K562 (cell line): ENCODE data around the gene PCDH9. TPM values are rescaled to one million over a fixed set of nuclear protein-coding genes. Genes with fewer than 3 reads are reported as not detected.

Source experiments
- ATAC-seq: fragments of 200-7000 bp; cut with Tn5 transposase; 3 replicates; pipeline ENCODE4 v1.9.1; 2020; ENCODE audit warnings: moderate library complexity
- BruUV-seq: library from RNA; stranded (reverse); fragments of 400-500 nt; replicated peaks from 2 replicates; lab custom pipeline; 2021; lab: Mats Ljungman, UMichigan
- CTCF ChIA-PET: fragments of 300-600 bp; formaldehyde crosslinking; extraction: SDS; loops from one replicate; lab custom pipeline; 2021; ENCODE audit warnings: low intra/inter-chr PET ratio; lab: Yijun Ruan, JAX
- POLR2A ChIA-PET: fragments of 300-600, 350-650 bp; sonication (Branson Sonifier 250); formaldehyde crosslinking; extraction: SDS; loops from one replicate; lab custom pipeline; 2021; ENCODE audit warnings: antibody characterized with exemption, inconsistent platforms; lab: Yijun Ruan, JAX
- DNase-seq, 4 experiments: peaks; one replicate each; pipeline versions ENCODE4 v3.0.0 to v3.0.0-alpha.2; 2011 to 2018; ENCODE audit warnings: low spot score in 3 of 4, mixed read lengths in 3 of 4; ENCODE audit errors: extremely low read depth in 1 of 4
- FAIRE-seq: peaks from 2 replicates; lab custom pipeline; 2011; peaks lifted over from hg19 to GRCh38; lab: Jason Lieb, UNC
- H2AFZ ChIP-seq: 2 replicates; pipeline ENCODE4 v1.6.0; 2011; ENCODE audit warnings: low read depth, low read length, control low read depth, inconsistent platforms
- H3K27ac ChIP-seq: fragments of 200-600 bp; 3 replicates; pipeline ENCODE4 v1.8.0; 2011; ENCODE audit warnings: low read depth, mild to moderate bottlenecking, control low read depth, inconsistent platforms, low read length, moderate library complexity, mixed read lengths; ENCODE audit errors: extremely low read depth
- H3K27me3 ChIP-seq, 2 experiments: fragments of 300-600 bp in 1 of 2; 2 replicates in 1 of 2; 3 replicates in 1 of 2; pipeline versions ENCODE4 v1.6.0 to v1.8.0; 2011; ENCODE audit warnings: inconsistent platforms in 2 of 2, low read length in 2 of 2, mild to moderate bottlenecking in 1 of 2, mixed read lengths in 1 of 2, moderate library complexity in 1 of 2; ENCODE audit not compliant: control insufficient read depth in 2 of 2, insufficient read depth in 2 of 2
- H3K36me3 ChIP-seq: fragments of 300-600 bp; 3 replicates; pipeline ENCODE4 v1.8.0; 2011; ENCODE audit warnings: mild to moderate bottlenecking, low read length, inconsistent platforms; ENCODE audit not compliant: control insufficient read depth, insufficient read depth
- H3K4me1 ChIP-seq, 2 experiments: fragments of 200-600 bp in 1 of 2; replicated peaks in 1 of 2; 2 replicates in 1 of 2; 3 replicates in 1 of 2; pipeline versions ENCODE4 v1.5.1 to v1.8.0; 2011; ENCODE audit warnings: inconsistent platforms in 2 of 2, low read length in 2 of 2, mild to moderate bottlenecking in 1 of 2, mixed read lengths in 1 of 2, moderate library complexity in 1 of 2; ENCODE audit not compliant: control insufficient read depth in 2 of 2, insufficient read depth in 2 of 2
- H3K4me2 ChIP-seq: 2 replicates; pipeline ENCODE4 v1.6.1; 2011; ENCODE audit warnings: low read length, control low read depth, inconsistent platforms, mixed read lengths; ENCODE audit not compliant: insufficient read depth
- H3K4me3 ChIP-seq: fragments of 200-600 bp; sonication (generic), shearing (Covaris generic); 2 replicates; pipeline ENCODE4 v1.5.1; 2016; ENCODE audit warnings: control low read depth, inconsistent platforms
- H3K79me2 ChIP-seq: fragments of 200-600 bp; 3 replicates; pipeline ENCODE4 v1.8.0; 2011; ENCODE audit warnings: low read length, inconsistent platforms; ENCODE audit not compliant: control insufficient read depth, insufficient read depth
- H3K9ac ChIP-seq, 2 experiments: 2 replicates each; pipeline versions ENCODE4 v1.6.0 to v1.6.1; 2011; ENCODE audit warnings: low read depth in 2 of 2, low read length in 2 of 2, control low read depth in 1 of 2, inconsistent platforms in 1 of 2, mild to moderate bottlenecking in 1 of 2, mixed read lengths in 1 of 2; ENCODE audit not compliant: insufficient read depth in 1 of 2
- H3K9me1 ChIP-seq: one replicate; pipeline ENCODE4 v1.6.0; 2011; ENCODE audit warnings: inconsistent platforms, mild to moderate bottlenecking, low read length, moderate library complexity; ENCODE audit not compliant: control insufficient read depth, insufficient read depth
- H3K9me3 ChIP-seq: replicated peaks from 2 replicates; pipeline ENCODE4 v1.5.1; 2011; ENCODE audit warnings: low read depth, low read length, inconsistent platforms; ENCODE audit not compliant: control insufficient read depth, insufficient read depth
- H4K20me1 ChIP-seq: replicated peaks from 2 replicates; pipeline ENCODE4 v1.6.1; 2011; ENCODE audit warnings: low read length, inconsistent platforms, mixed read lengths; ENCODE audit not compliant: control insufficient read depth, insufficient read depth
- WGBS: fragments of 100-300 bp; shearing (Covaris generic); methylation state at CpG from one replicate; pipeline ENCODE4 v1.1.6; 2016; ENCODE audit warnings: low coverage, mixed read lengths; ENCODE audit not compliant: insufficient coverage; ENCODE audit errors: missing lambda C conversion rate; 5-methylcytosine and 5-hydroxymethylcytosine counted together
- in situ Hi-C: fragments of 300-500 bp; cut with MboI; formaldehyde crosslinking; loops from 4 replicates; pipeline ENCODE4 v1.15.0; 2018; ENCODE audit warnings: inconsistent platforms, mixed read lengths
- intact Hi-C: fragments of 100-400 bp; cut with micrococcal nuclease; formaldehyde crosslinking; loops from 2 replicates; pipeline ENCODE4 v1.14.2; 2022
- polyA plus RNA-seq, 8 experiments: library from polyadenylated mRNA; depleted of rRNA in 4 of 8; stranded (reverse) in 5 of 8; unstranded in 3 of 8; fragments of >200 nt; fragmentation: Nextera tagmentation in 2 of 8; fragmentation: Illumina TruSeq in 1 of 8; extraction: Ambion mirVana in 2 of 8; extraction: Trizol in 1 of 8; gene quantifications; 2 replicates each; pipeline versions ENCODE4 v1.2.1 to v1.2.3, GENCODE V29; 2011 to 2014; ENCODE audit warnings: inconsistent platforms in 1 of 8, missing spikeins in 1 of 8
- total RNA-seq, 7 experiments: library from RNA; depleted of rRNA in 6 of 7; stranded (reverse); fragments of >200 nt in 6 of 7; fragmentation: Illumina TruSeq in 2 of 7; extraction: Trizol in 2 of 7; gene quantifications; 2 replicates each; pipeline versions ENCODE4 v1.2.1 to v1.2.3, GENCODE V29; 2011 to 2021; ENCODE audit warnings: low replicate concordance in 1 of 7
- TF ChIP-seq, protein P1 (sequence below): fragments of 200-600 bp; sonication (generic); IDR thresholded peaks from one replicate; pipeline ENCODE4 v1.6.1; 2012; ENCODE audit warnings: mild to moderate bottlenecking, low read depth, low read length, inconsistent platforms

The PCDH9 gene
- total and polyA plus RNA-seq, 9 of the 15 experiments (the other 6 are each of a cell fraction or from before 2014, with no cell fraction given) = 1.1 to 6.7 (median 4.9) TPM

DNA sequence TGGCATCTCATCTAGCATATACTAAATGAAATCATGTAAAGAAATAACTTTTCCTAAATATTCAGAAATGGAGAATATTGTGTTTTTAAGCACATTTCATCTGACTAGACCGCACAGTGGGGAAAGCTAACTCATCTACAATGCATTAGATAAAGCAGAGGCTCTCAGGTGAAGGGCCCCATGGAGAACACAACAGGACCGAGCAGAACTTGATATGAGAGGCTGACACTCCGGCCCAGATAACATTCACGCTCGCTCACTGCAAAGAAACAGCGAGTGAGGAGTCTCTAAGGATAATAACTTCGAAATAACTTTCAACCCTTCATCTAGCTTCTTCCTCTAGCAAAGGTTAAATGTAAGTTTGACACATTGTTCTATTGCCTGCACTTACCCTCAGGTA is 130.6 kb downstream of the PCDH9 start:
- ChIA-PET CTCF (no interaction called here), POLR2A (no interaction called here)
- ATAC-seq (peak; percentile 54), FAIRE-seq (no peak), DNase-seq (no peak)
- Histone ChIP-seq H3K9ac (no peak overlapping the region), H3K79me2 (no peaks in the 10 kb centered on the region), H3K9me1 (no peaks in the 10 kb centered on the region), H3K4me2 (peak overlapping the region; percentile 18; the same call in 1 of the 2 replicates), H3K27me3 (no peaks in the 10 kb centered on the region), H3K4me3 (no peak overlapping the region), H3K9me3 (no peaks in the 10 kb centered on the region), H2AFZ (no peak overlapping the region), H4K20me1 (no peaks in the 10 kb centered on the region), H3K27ac (no peak overlapping the region), H3K4me1 (no peaks in the 10 kb centered on the region; a peak in 2 of 5 replicates), H3K36me3 (no peaks in the 10 kb centered on the region)
- BruUV-seq = no TSS peak
- intact Hi-C loops (no loop called here), in situ Hi-C loops (no loop called here)
- WGBS = 26% methylated on average over 6 of the region's 7 CpGs
- TF ChIP-seq, protein P1, sequence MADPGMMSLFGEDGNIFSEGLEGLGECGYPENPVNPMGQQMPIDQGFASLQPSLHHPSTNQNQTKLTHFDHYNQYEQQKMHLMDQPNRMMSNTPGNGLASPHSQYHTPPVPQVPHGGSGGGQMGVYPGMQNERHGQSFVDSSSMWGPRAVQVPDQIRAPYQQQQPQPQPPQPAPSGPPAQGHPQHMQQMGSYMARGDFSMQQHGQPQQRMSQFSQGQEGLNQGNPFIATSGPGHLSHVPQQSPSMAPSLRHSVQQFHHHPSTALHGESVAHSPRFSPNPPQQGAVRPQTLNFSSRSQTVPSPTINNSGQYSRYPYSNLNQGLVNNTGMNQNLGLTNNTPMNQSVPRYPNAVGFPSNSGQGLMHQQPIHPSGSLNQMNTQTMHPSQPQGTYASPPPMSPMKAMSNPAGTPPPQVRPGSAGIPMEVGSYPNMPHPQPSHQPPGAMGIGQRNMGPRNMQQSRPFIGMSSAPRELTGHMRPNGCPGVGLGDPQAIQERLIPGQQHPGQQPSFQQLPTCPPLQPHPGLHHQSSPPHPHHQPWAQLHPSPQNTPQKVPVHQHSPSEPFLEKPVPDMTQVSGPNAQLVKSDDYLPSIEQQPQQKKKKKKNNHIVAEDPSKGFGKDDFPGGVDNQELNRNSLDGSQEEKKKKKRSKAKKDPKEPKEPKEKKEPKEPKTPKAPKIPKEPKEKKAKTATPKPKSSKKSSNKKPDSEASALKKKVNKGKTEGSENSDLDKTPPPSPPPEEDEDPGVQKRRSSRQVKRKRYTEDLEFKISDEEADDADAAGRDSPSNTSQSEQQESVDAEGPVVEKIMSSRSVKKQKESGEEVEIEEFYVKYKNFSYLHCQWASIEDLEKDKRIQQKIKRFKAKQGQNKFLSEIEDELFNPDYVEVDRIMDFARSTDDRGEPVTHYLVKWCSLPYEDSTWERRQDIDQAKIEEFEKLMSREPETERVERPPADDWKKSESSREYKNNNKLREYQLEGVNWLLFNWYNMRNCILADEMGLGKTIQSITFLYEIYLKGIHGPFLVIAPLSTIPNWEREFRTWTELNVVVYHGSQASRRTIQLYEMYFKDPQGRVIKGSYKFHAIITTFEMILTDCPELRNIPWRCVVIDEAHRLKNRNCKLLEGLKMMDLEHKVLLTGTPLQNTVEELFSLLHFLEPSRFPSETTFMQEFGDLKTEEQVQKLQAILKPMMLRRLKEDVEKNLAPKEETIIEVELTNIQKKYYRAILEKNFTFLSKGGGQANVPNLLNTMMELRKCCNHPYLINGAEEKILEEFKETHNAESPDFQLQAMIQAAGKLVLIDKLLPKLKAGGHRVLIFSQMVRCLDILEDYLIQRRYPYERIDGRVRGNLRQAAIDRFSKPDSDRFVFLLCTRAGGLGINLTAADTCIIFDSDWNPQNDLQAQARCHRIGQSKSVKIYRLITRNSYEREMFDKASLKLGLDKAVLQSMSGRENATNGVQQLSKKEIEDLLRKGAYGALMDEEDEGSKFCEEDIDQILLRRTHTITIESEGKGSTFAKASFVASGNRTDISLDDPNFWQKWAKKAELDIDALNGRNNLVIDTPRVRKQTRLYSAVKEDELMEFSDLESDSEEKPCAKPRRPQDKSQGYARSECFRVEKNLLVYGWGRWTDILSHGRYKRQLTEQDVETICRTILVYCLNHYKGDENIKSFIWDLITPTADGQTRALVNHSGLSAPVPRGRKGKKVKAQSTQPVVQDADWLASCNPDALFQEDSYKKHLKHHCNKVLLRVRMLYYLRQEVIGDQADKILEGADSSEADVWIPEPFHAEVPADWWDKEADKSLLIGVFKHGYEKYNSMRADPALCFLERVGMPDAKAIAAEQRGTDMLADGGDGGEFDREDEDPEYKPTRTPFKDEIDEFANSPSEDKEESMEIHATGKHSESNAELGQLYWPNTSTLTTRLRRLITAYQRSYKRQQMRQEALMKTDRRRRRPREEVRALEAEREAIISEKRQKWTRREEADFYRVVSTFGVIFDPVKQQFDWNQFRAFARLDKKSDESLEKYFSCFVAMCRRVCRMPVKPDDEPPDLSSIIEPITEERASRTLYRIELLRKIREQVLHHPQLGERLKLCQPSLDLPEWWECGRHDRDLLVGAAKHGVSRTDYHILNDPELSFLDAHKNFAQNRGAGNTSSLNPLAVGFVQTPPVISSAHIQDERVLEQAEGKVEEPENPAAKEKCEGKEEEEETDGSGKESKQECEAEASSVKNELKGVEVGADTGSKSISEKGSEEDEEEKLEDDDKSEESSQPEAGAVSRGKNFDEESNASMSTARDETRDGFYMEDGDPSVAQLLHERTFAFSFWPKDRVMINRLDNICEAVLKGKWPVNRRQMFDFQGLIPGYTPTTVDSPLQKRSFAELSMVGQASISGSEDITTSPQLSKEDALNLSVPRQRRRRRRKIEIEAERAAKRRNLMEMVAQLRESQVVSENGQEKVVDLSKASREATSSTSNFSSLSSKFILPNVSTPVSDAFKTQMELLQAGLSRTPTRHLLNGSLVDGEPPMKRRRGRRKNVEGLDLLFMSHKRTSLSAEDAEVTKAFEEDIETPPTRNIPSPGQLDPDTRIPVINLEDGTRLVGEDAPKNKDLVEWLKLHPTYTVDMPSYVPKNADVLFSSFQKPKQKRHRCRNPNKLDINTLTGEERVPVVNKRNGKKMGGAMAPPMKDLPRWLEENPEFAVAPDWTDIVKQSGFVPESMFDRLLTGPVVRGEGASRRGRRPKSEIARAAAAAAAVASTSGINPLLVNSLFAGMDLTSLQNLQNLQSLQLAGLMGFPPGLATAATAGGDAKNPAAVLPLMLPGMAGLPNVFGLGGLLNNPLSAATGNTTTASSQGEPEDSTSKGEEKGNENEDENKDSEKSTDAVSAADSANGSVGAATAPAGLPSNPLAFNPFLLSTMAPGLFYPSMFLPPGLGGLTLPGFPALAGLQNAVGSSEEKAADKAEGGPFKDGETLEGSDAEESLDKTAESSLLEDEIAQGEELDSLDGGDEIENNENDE = no peak
